Endothelial cell of umbilical vein (primary cell): ENCODE results near the gene S100A13.
"Not testable (repeated sequence)": the region's sequence is repeated elsewhere in the genome, so short reads cannot be mapped to it uniquely, and the experiment has no call there.

Source experiments
- EZH2 ChIP-seq: IDR thresholded peaks from 2 replicates; pipeline ENCODE4 v1.6.1; 2012; ENCODE audit warnings: borderline replicate concordance, low read depth, mild to moderate bottlenecking, moderate library complexity, low read length, inconsistent platforms; ENCODE audit not compliant: severe bottlenecking
- GATA2 ChIP-seq: IDR thresholded peaks from 2 replicates; pipeline ENCODE4 v1.7.0; 2011; ENCODE audit warnings: low read depth, mild to moderate bottlenecking, moderate library complexity, mixed read lengths, low read length; ENCODE audit not compliant: insufficient read length, insufficient read depth
- JUN ChIP-seq: IDR thresholded peaks from 2 replicates; pipeline ENCODE4 v1.6.1; 2011; ENCODE audit warnings: borderline replicate concordance, low read depth; ENCODE audit not compliant: insufficient read length, insufficient read depth
- MYC ChIP-seq: IDR thresholded peaks from one replicate; pipeline ENCODE4 v1.6.1; 2011; ENCODE audit warnings: mild to moderate bottlenecking, low read depth, low read length
- POLR2A ChIP-seq: IDR thresholded peaks from 2 replicates; pipeline ENCODE4 v1.6.1; 2012; ENCODE audit warnings: low read depth, mild to moderate bottlenecking, control low read depth, low read length
- POLR2AphosphoS5 ChIP-seq: IDR thresholded peaks from 2 replicates; pipeline ENCODE4 v1.6.1; 2012; ENCODE audit warnings: low read depth, mild to moderate bottlenecking, control low read depth, low read length, moderate library complexity; ENCODE audit not compliant: insufficient read depth
- TF ChIP-seq, protein P1 (sequence below): IDR thresholded peaks from 2 replicates; pipeline ENCODE4 v1.6.1; 2011; ENCODE audit not compliant: insufficient read depth, insufficient read length
- TF ChIP-seq, protein P2 (sequence below), 2 donors: IDR thresholded peaks; 1 replicate in 1 of 2; 2 replicates in 1 of 2; pipeline ENCODE4 v1.5.1; 2011; ENCODE audit warnings: low read length in 2 of 2, mild to moderate bottlenecking in 2 of 2, moderate library complexity in 2 of 2, control low read depth in 1 of 2, inconsistent platforms in 1 of 2, low read depth in 1 of 2; ENCODE audit not compliant: insufficient read depth in 1 of 2; ENCODE audit errors: extremely low read depth in 1 of 2

DNA sequence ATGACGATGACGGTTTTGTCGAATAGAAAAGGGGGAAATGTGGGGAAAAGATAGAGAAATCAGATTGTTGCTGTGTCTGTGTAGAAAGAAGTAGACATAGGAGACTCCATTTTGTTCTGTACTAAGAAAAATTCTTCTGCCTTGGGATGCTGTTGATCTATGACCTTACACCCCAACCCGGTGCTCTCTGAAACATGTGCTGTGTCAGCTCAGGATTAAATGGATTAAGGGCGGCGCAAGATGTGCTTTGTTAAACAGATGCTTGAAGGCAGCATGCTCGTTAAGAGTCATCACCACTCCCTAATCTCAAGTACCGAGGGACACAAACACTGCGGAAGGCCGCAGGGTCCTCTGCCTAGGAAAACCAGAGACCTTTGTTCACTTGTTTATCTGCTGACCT is 51.8 kb downstream of the S100A13 start:
- TF ChIP-seq, protein P1, sequence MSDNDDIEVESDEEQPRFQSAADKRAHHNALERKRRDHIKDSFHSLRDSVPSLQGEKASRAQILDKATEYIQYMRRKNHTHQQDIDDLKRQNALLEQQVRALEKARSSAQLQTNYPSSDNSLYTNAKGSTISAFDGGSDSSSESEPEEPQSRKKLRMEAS = not testable (repeated sequence)
- not testable (repeated sequence) for TF ChIP-seq POLR2A, POLR2AphosphoS5, EZH2, MYC, GATA2, JUN
- TF ChIP-seq, protein P2, sequence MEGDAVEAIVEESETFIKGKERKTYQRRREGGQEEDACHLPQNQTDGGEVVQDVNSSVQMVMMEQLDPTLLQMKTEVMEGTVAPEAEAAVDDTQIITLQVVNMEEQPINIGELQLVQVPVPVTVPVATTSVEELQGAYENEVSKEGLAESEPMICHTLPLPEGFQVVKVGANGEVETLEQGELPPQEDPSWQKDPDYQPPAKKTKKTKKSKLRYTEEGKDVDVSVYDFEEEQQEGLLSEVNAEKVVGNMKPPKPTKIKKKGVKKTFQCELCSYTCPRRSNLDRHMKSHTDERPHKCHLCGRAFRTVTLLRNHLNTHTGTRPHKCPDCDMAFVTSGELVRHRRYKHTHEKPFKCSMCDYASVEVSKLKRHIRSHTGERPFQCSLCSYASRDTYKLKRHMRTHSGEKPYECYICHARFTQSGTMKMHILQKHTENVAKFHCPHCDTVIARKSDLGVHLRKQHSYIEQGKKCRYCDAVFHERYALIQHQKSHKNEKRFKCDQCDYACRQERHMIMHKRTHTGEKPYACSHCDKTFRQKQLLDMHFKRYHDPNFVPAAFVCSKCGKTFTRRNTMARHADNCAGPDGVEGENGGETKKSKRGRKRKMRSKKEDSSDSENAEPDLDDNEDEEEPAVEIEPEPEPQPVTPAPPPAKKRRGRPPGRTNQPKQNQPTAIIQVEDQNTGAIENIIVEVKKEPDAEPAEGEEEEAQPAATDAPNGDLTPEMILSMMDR (IDR thresholded peaks at IDR 0.05; ENCODE audit: extremely low read depth in 1 of 2, insufficient read depth in 1 of 2, low read depth in 1 of 2, low read length in 2 of 2) = not testable (repeated sequence)
